RCC 7860 (cell line): ENCODE results near the gene PLA1A.
"Not testable (repeated sequence)": the region's sequence is repeated elsewhere in the genome, so short reads cannot be mapped to it uniquely, and the experiment has no call there.

Experiments used
- DNase-seq: peaks from one replicate; pipeline ENCODE4 v3.0.0-alpha.2; 2015; ENCODE audit warnings: low spot score
- FAIRE-seq: peaks from 2 replicates; lab custom pipeline; 2012; peaks lifted over from hg19 to GRCh38; lab: Jason Lieb, UNC

The PLA1A gene

GRCh38 chr3:119579366-119580066 lies 18.2 kb upstream of the PLA1A start, which contains the start of gene ADPRH:
ADPRH (plus strand) TSS chr3:119579492; CDS start chr3:119582170, 2,678 bp downstream.
- no peak for FAIRE-seq
- peak; percentile 22 for DNase-seq

- no peak for DNase-seq
- FAIRE-seq: no peak
Observed at GRCh38 chr3:119580067-119580760, 17.5 kb upstream of the PLA1A start.

GRCh38 chr3:119582178-119582577 lies 15.5 kb upstream of the PLA1A start:
- no peak for FAIRE-seq
- peak; percentile 64 for DNase-seq

DNA sequence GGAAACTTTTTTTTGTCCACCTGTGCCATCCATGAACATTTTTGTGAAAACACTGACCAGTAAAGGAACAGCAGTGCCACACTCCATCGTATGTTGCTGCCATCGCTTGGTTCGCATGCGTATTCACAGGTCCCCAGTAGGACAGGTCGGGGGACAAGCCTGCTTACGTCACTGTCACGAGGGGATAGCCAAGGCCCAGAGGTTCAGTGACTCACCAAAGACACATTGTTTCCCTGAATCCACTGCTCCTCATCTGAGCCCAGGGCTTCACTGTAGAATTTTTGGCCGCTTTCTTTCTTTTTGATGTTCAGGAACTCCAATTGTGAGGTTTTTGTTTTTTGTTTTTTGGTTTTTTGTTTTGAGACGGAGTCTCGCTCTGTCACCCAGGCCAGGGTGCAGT lies 12.5 kb upstream of the PLA1A start:
- FAIRE-seq: no peak
- no peak for DNase-seq

GRCh38 chr3:119585856-119586570 lies 11.7 kb upstream of the PLA1A start:
- DNase-seq (no peak), FAIRE-seq (no peak)

DNA sequence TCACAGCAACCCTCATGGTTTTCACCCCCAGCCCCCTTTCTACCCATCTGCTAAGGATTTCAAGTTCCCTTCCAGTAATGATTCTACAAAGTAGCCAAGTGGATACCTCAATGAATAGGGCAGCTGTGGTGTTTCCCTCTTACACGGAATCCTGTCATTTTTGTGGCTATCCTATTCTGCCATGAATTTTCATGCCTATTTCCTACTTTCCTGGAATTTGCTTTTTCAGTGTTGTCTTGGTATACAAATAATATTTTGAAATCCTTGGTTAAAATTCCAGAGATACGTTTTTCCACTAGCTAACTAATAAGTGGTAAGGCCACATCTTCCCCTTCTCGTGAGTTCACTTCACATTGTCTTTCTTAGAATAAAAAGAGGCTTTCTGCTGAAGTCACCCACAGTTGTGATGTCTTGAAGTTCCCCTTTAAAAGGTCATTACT lies 10.9 kb upstream of the PLA1A start:
- no peak for FAIRE-seq

GRCh38 chr3:119588112-119588511 lies 9.6 kb upstream of the PLA1A start:
- FAIRE-seq: no peak
- DNase-seq: no peak

More for the DNA sequence above, 10.9 kb upstream of the PLA1A start:
- no peak for DNase-seq

DNA sequence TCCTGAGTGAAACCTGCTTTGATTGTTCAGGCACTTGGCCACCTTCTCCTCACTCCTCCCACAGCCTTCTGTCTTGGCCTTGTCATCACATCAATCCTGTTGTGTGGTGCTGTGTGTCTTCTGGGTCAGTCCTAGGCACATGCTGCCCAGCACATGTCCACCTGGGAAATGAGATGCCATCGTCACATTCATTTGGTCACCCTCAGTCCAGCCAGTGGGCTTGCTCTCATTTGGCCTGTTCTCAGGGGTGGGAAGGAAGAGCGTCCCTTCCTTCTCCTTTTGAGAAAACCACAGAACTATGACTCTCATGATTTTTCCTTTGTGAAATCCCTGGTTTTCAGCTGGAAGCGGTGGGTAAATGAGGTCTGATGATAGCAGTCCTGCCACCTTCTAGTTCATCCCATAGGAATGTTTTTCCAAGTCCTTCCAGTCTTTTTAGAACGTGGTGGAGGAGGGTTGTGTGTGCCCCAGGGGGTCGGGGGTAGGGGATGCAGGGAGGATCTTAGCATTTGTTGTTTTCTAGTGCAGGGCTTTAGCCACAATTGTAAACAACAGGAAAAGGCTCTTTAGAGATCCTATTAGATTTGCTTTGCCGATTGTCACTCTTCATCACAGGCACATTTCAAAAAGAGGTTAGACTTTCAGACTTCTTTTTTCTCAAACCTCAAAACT lies 8.4 kb upstream of the PLA1A start:
- DNase-seq: no peak
- no peak for FAIRE-seq

- no peak for FAIRE-seq
- DNase-seq: no peak
Observed at GRCh38 chr3:119590706-119591105, 7.0 kb upstream of the PLA1A start.

- no peak for DNase-seq
- FAIRE-seq: no peak
Observed at GRCh38 chr3:119592861-119593260, 4.8 kb upstream of the PLA1A start.

- DNase-seq (no peak), FAIRE-seq (no peak)
Observed at GRCh38 chr3:119594066-119594465, 3.6 kb upstream of the PLA1A start.

GRCh38 chr3:119594929-119595328 lies 2.8 kb upstream of the PLA1A start:
- not testable (repeated sequence) for DNase-seq, FAIRE-seq

GRCh38 chr3:119595639-119596334 lies 1.9 kb upstream of the PLA1A start:
- no peak for FAIRE-seq
- DNase-seq: peak; percentile 21

- FAIRE-seq: no peak
- no peak for DNase-seq
Observed at GRCh38 chr3:119596398-119596797, 1.3 kb upstream of the PLA1A start.

DNA sequence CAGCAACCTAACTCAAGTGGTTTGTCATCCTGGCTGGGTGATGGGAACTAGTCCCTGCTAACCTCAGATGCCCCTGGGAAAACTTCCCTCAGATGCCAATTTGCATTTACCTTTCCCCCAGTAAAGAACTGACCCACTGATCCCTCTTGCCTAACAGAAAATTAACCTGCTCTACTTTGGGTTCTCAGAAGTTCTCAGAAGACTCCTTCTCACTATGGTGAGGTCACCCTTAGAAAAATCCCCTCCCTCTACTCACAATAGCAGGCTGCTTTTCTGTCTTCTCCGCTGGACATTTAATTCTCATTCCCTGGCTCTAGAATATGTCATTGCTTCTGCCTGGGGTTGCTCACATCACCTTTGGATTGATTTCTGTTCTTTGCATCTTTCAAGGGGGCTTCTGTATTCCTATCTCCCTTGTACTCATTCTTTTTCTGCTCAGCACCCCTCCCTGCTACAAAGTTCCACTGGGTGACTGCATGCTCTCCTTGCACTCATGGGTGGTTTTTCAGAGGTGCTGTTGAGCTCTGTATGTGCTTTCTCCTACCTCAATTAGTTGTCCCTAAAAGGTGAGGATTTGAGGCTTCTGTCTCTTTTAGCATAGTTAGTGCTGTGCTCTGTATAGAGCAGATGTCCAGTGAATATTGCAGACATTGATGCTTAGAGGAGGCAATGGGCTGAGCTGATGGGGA lies 869 bp downstream of the PLA1A start:
- DNase-seq (no peak), FAIRE-seq (no peak)

DNA sequence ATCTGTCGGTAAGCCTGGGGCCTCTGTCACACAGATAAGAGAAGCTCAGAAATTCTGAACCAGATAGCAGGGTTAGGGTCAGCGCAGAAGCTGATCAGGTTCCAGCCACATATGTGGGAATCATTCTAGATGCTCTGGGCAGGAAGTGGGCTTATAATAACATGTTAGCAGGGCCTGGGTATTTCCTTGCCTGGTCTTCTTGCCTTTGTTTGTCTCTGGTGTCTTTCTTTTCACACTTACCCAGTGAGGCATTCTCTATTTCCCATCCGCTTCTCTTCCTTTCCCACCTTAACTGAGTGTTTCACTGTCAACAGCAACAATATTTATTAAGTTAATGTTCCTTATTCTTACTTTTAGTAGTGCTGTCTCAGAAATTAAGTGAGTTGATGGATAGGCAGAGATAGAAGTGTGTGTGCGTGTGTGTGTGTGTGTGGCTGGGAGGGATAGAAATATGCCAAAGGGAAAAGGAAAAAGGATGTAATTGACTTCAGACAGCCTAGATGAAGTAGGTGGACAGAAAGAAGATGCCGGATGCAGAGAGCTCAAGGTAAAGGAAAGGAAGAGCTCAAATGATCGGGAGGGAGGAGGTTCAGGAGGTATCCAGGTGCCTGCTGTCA lies 2.0 kb downstream of the PLA1A start:
- FAIRE-seq: no peak
- DNase-seq: no peak

- DNase-seq (no peak), FAIRE-seq (no peak)
Observed at GRCh38 chr3:119600732-119601131, 3.0 kb downstream of the PLA1A start.

DNA sequence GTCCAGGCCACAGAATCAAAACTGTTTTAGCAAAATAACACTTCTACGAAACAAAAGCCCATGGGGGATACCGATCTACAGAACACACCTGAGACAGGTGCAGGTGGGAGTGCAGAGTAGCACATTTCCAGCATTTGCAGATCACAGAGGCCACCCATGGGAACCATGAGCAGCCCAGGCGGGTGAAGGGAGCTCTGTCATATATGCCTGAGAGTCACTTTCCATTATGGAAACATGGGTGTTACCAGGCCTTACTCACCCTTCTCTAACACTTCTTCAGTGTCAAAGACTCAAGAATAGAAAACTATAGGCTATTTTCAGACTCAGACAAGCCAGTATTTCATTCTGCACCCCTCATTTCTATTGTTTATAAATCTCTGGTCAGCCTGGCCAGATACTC lies 3.5 kb downstream of the PLA1A start:
- DNase-seq (no peak), FAIRE-seq (no peak)

DNA sequence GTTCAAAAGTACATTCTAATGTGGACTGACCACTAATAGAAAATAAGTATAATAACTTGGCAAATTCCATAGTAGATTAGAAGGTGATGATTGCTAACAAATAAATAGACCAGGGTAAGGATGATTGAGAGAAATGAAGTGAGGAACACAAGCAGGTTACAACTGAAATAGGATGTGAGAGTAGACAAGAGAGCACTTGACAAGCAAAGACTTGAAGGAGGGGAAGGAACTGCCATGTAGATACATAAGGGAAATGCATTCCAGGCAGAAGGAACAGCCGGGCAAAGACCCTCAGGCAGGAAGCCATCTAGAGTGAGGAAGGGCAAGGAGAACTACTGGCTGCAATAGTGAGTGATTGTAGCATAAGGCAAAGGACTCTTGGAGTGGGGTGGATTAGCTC lies 5.0 kb downstream of the PLA1A start:
- no peak for FAIRE-seq

GRCh38 chr3:119604878-119605277 lies 7.2 kb downstream of the PLA1A start:
- FAIRE-seq (peak; percentile 29), DNase-seq (peak; percentile 12)

More for the DNA sequence above, 5.0 kb downstream of the PLA1A start:
- no peak for DNase-seq
